ENCODE results near the gene SERINC5. TPM values are rescaled to one million over a fixed set of nuclear protein-coding genes. Genes with fewer than 3 reads are reported as not detected.

The SERINC5 gene
- total RNA-seq, 1 experiment from 2014 or later = 70.6 TPM

GRCh38 chr5:80149161-80149609 is 106.7 kb downstream of the SERINC5 start:
- no peak overlapping the region for H3K27ac ChIP-seq (ENCODE audit: low read length)
- no TSS peak for BruUV-seq (replicated peaks)
- TF ChIP-seq POLR2AphosphoS5 (IDR thresholded peaks at IDR 0.05; ENCODE audit: low read depth, low read length) = no peak
- no peak for TF ChIP-seq TCF7L2 (IDR thresholded peaks at IDR 0.05; ENCODE audit: low read depth, low read length)
- no peak for TF ChIP-seq REST (IDR thresholded peaks at IDR 0.05; ENCODE audit: insufficient read depth in 1 of 2, low read depth in 2 of 2, low read length in 1 of 2)
- no peak for TF ChIP-seq CTCF (IDR thresholded peaks at IDR 0.05)
- TF ChIP-seq SIN3A (IDR thresholded peaks at IDR 0.05; ENCODE audit: borderline replicate concordance, insufficient read depth, low read depth, low read length) = no peak
- H3K9me3 ChIP-seq (ENCODE audit: control insufficient read depth, insufficient read depth, low read depth, low read length) = no peaks in the 10 kb centered on the region
- H3K27me3 ChIP-seq (ENCODE audit: control insufficient read depth, insufficient read depth, low read length) = no peaks in the 10 kb centered on the region
- CTCF ChIA-PET = no interaction called here
- no peak for DNase-seq (ENCODE audit: low read depth, low spot score)
- H3K36me3 ChIP-seq (ENCODE audit: control insufficient read depth, insufficient read depth, low read length) = no peaks in the 10 kb centered on the region
- H3K4me3 ChIP-seq (ENCODE audit: low read depth in 2 of 2, low read length in 2 of 2) = no peak overlapping the region
- ATAC-seq = no peak
- POLR2A ChIA-PET = interaction anchor here (0.8 kb wide), 1 partner anchor 122 kb away, joined by 3 read pairs; no protein-coding TSS in a partner anchor
- intact Hi-C loops (cut with micrococcal nuclease; ENCODE audit: unreplicated experiment) (no loop called here), in situ Hi-C loops (cut with HindIII; ENCODE audit: low pct_unique_long_range_greater_than_20kb, low sequenced_read_pairs) (no loop called here)
- H3K4me1 ChIP-seq (ENCODE audit: control insufficient read depth, insufficient read depth, low read length) = no peaks in the 10 kb centered on the region

GRCh38 chr5:80147119-80147815 is 108.6 kb downstream of the SERINC5 start:
- intact Hi-C loops (cut with micrococcal nuclease; ENCODE audit: unreplicated experiment) = no loop called here
- no peaks in the 10 kb centered on the region for H3K4me1 ChIP-seq (ENCODE audit: control insufficient read depth, insufficient read depth, low read length)
- no peak overlapping the region for H3K27ac ChIP-seq (ENCODE audit: low read length)
- ATAC-seq (no peak), DNase-seq (ENCODE audit: low read depth, low spot score) (no peak)
- POLR2A ChIA-PET = no interaction called here
- H3K4me3 ChIP-seq (ENCODE audit: low read depth in 2 of 2, low read length in 2 of 2) = no peak overlapping the region
- H3K9me3 ChIP-seq (ENCODE audit: control insufficient read depth, insufficient read depth, low read depth, low read length) = no peaks in the 10 kb centered on the region
- CTCF ChIA-PET = no interaction called here
- BruUV-seq (replicated peaks) = no TSS peak
- TF ChIP-seq SIN3A (IDR thresholded peaks at IDR 0.05; ENCODE audit: borderline replicate concordance, insufficient read depth, low read depth, low read length) (no peak), REST (IDR thresholded peaks at IDR 0.05; ENCODE audit: insufficient read depth in 1 of 2, low read depth in 2 of 2, low read length in 1 of 2) (no peak), CTCF (IDR thresholded peaks at IDR 0.05) (no peak), TCF7L2 (IDR thresholded peaks at IDR 0.05; ENCODE audit: low read depth, low read length) (no peak), POLR2AphosphoS5 (IDR thresholded peaks at IDR 0.05; ENCODE audit: low read depth, low read length) (no peak)
- H3K27me3 ChIP-seq (ENCODE audit: control insufficient read depth, insufficient read depth, low read length) = no peaks in the 10 kb centered on the region
- H3K36me3 ChIP-seq (ENCODE audit: control insufficient read depth, insufficient read depth, low read length) = no peaks in the 10 kb centered on the region
- in situ Hi-C loops (cut with HindIII; ENCODE audit: low pct_unique_long_range_greater_than_20kb, low sequenced_read_pairs) = no loop called here

Data from Panc1 (cell line).